Loucy (cell line): ENCODE data around the gene BCAT1.

Source experiments
- CTCF ChIP-seq: fragments of 200-600 bp; sonication (generic); conservative IDR thresholded peaks from 2 replicates; pipeline ENCODE4 v1.5.1; 2014; ENCODE audit warnings: mild to moderate bottlenecking, antibody characterized with exemption, low read length
- EZH2phosphoT487 ChIP-seq: fragments of 200-600 bp; IDR thresholded peaks from 2 replicates; pipeline ENCODE4 v1.6.1; 2018; ENCODE audit warnings: antibody characterized with exemption, mild to moderate bottlenecking, moderate library complexity, borderline replicate concordance

GRCh38 chr12:24950231-24950834 lies 1.4 kb upstream of the BCAT1 start:
- TF ChIP-seq CTCF (no peak), EZH2phosphoT487 (no peak)
